ENCODE results near the gene SERPINB1.
"Not testable (repeated sequence)": the region's sequence is repeated elsewhere in the genome, so short reads cannot be mapped to it uniquely, and the experiment has no call there.

GRCh38 chr6:2880156-2880555 is 38.5 kb upstream of the SERPINB1 start:
- TF ChIP-seq POLR2A (IDR thresholded peaks at IDR 0.05; ENCODE audit: low read depth, low read length); TAF1 (IDR thresholded peaks at IDR 0.05; ENCODE audit: borderline replicate concordance, low read depth, low read length); POLR2AphosphoS5 (IDR thresholded peaks at IDR 0.05; ENCODE audit: low read depth, low read length): not testable (repeated sequence)
